NCI-H1694 (cell line): ENCODE results near the gene ZDHHC21.
"Not testable (repeated sequence)": the region's sequence is repeated elsewhere in the genome, so short reads cannot be mapped to it uniquely, and the experiment has no call there.

Source experiments
- DNase-seq: peaks from one replicate; lab custom pipeline; 2025; lab: John Stamatoyannopoulos, UW

ZDHHC21 gene

GRCh38 chr9:14682616-14683015 is 10.6 kb downstream of the ZDHHC21 start:
- not testable (repeated sequence) for DNase-seq

DNA sequence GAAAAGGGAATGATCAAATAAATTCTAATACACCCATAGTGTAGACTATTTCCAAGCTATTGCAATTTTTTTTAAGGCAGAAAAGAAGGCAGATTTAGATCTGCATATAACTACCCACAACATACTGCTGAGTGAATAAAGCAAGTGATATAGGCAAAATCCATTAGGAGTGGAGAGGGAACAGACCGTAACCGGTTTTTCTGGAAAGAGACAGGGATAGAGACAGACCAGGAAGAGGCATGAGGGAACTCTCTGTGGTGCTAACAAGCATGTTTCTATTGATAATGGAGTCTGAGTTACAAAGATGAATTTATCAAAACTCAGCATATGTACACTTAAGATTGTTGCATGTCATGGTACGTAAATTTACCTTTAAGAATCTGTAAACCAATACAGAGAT is 14.5 kb downstream of the ZDHHC21 start:
- DNase-seq: no peak

DNA sequence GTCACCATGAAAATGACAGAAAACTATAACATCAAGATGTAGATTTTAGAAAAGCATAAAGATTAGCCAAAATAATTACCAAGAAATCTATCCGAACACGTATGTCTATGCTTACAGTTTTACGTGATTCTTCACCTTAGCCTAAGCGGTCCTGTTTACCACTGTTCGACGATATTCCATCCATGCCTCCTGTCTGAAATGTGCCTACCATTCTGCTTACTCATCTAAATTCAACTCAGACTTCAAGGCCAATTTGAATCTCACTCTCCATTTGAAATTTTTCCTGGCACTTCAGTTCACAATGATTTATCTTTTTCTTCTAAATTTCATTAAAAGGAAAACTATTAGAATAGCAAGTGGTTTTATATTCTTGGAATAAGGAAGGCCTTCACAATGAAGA is 15.4 kb downstream of the ZDHHC21 start:
- no peak for DNase-seq

DNA sequence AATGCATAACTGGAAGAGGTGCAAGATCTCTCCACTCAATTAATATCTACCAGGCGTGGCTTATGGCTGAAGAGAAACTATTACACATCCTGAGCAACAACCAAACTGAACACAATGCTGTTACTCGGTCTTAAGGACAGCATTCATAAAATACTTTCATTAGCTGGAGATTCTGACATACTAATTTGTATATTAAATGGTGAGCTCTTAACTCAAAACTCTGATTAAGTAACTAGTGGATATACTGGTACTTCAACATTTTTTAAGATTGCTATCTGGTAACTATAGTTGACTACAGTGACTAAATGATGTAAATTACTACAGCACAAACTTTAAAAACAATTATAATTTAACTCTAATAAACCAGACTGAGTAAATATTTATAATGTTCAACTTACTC is 15.8 kb downstream of the ZDHHC21 start:
- no peak for DNase-seq

- DNase-seq: no peak
Observed at GRCh38 chr9:14674630-14675029, 18.6 kb downstream of the ZDHHC21 start.

GRCh38 chr9:14671377-14671776 is 21.9 kb downstream of the ZDHHC21 start:
- DNase-seq: no peak

- no peak for DNase-seq
Observed at GRCh38 chr9:14670718-14671117, 22.5 kb downstream of the ZDHHC21 start.

- not testable (repeated sequence) for DNase-seq
Observed at GRCh38 chr9:14664022-14664421, 29.2 kb downstream of the ZDHHC21 start.

GRCh38 chr9:14662060-14662453 is 31.2 kb downstream of the ZDHHC21 start:
- DNase-seq: no peak

DNA sequence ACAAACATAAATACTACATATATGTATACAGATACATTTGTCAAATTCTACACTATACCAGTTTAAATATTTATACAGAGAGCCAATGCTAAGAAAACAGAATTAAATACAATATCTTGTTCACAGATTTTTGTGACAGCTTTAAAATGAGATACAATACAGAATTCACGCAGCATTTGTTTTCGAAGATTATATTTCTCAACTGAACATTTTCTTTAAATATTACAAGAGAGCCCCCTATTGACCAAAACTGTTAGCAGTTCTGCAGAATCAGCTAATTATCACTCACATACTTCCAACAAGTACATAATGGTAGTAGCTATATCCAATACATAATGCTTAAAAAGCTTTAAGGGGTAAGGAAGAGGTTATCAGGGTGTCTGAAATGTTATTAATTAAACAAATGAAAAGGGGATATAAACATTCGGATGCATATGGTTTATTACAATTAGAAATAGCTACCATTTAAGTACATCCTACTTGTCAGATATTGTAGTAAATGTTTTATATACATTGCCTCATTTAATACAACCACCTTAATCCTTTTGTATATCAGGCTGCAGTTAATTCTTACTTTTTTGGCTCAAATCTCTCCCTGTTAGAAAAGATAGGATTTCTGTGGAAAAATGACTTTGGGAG is 31.7 kb downstream of the ZDHHC21 start:
- DNase-seq: peak; percentile 53

DNA sequence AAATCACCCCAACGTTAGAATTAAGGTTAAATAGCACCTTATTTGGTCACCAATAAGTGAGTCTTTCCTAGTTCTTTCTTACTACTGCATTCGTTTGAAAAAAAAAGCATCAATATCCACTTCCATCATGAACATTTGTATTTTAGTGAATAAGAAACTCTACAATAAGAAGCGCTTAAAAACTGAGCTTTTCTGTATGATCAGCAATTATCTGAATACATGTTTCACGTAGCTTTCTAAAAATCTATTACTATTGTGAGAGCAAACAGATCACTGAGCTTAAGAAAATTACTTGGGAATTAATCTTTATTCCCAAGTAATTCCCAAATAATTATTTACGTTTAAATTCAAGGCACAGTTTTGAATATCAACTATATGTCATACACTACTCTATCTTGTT is 32.5 kb downstream of the ZDHHC21 start:
- DNase-seq: no peak

- DNase-seq: no peak
Observed at GRCh38 chr9:14654932-14655331, 38.3 kb downstream of the ZDHHC21 start.

DNA sequence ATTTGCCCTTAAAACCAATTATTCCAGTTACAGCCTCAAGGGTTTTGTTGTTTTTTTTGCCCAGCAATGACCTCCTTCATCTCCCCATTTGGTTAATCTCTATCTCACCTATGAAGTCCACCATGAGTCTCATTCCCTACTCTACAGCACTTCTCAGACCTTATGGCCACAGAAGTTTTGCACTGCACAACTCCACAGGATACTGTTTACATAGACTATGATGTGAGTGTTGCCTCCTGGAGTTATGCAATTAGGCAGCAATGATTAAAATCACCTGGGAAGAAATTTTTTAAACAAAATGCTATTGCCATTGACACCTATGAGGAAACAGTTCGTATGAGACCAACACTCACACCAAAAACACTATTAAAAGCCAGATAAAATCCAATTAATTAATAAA is 39.7 kb downstream of the ZDHHC21 start:
- DNase-seq: no peak

DNA sequence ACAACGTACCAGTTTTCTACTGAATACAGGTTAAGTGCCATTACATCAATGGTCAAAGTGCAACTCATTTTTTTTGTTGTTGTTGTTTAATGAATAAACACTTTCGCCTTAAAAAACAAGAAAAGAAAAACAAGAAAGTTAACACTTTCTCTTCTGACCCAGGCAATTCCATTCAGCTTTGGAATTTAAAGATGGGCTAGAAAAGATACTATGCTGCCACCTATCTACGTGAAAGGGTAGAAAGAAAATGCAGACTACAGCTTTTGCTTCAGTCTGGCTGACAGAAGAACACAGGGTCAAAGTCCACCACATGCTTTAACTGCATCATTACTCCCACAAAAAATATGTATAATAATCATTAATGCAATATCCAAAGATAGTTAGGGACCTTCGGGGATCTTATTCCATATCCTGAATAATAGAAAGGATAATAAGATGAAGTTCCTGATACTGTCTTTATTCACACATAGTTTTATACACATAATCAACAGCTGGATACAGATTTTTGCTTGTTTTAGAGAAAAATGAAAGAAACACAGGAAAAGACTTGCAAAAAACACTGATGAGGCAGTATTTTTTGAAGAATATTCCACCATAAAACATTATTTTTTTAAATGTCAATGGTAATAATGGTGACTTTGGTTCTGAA is 40.4 kb downstream of the ZDHHC21 start:
- peak; percentile 27 for DNase-seq

DNA sequence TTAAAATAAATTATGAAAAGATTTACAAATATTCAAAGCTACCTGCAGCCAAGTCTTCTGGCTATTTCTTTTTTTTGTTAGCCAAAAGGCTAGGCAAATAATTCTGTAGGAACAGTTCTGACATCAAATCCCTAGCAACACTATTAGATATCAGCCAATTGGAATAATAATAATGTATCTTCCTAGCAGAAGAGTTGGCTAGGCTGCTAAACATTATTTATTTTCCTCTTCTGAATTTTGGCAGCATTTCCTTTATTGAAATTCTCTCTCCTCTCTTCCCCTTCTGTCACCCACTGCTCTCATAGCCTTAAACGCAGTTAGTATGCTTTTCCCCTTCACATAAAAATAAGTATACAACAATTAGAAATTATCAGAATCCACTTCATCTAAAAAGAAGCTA is 42.6 kb downstream of the ZDHHC21 start:
- DNase-seq: peak; percentile 26

DNA sequence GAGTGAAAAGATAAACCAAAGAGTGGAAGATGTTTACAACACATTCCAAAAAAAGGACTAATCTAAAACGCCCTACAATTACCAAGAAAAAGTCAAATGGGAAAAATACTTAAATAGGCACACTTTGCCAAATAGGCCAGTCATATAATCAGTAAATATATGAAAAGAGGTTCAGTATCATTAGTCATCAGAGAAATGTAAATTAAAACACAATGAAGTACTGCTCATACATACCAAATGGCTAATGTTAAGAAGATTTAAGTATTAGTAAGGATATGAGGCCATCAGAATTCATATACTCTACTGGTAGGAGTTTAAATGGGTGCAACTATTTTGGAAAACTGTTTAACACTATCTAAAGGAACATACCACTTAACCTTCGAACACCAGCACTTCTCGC is 47.6 kb downstream of the ZDHHC21 start:
- no peak for DNase-seq

DNA sequence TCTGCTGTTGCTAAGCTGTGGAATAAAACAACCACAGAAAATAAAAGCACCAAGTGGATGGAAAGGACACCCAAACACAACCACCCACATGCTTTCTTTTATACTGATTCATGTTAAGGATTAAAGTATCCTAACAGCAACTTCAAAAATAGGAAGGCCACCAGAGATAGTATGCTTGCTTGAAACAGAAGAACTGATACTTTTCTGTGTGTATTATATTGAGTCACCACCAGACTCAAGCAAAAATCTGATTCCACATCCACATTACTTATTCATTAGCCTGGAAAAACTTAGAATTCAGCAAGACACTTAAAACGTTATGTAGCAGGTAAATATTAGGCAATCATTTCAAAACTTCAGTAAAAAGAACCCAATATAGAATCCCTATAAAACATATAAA is 52.3 kb downstream of the ZDHHC21 start:
- no peak for DNase-seq

GRCh38 chr9:14640294-14640693 is 52.9 kb downstream of the ZDHHC21 start:
- no peak for DNase-seq

DNA sequence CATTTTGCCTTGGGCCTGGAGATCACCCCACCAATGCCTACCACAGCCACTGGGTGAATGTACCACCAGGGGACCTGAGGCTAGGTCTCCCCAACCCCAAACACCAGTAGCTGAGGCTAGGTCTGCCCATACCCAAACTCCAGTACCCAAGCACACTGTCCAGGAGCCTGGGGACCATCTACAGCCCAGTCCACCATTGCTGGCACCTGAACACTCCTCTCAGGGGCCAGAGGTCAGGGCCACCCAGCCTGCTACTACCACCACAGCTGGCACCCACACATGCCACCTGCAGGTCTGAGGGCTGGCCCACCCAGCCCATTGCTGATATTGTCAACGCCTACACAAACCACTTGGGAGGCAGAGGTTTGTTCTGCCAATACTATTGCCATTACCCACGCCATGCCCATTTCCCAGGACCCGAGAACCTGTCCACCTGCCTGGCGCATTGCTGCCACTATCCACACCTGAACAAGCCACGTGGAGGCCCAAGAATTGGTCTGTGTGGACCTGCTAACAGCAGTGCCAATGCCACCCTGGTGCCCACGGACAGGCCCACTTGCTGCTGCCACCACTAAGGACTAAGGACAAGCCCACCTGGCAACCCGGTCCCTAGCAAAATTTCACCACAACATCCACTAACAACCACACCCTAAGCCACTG is 59.2 kb downstream of the ZDHHC21 start:
- DNase-seq: no peak

DNA sequence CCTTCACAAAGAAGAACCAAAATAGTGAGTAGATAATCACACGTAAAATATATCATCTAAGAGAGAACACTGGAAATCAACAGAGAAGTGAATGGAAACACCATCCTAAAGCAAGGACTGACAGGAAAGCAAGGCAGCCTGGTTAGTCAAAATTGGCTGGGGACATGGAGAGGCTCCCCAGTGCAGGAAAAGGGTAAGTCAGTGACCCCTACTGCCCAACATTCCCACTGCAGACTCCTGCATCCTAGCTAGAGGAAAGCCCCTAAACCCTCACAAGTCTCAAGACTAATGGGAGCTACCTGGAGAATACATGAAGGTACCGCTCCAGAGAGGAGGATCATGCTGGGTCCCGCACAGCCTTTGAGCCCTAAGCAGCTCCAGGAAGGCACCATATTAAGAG is 60.1 kb downstream of the ZDHHC21 start:
- DNase-seq: no peak

GRCh38 chr9:14627513-14627912 is 65.7 kb downstream of the ZDHHC21 start:
- DNase-seq: no peak

DNA sequence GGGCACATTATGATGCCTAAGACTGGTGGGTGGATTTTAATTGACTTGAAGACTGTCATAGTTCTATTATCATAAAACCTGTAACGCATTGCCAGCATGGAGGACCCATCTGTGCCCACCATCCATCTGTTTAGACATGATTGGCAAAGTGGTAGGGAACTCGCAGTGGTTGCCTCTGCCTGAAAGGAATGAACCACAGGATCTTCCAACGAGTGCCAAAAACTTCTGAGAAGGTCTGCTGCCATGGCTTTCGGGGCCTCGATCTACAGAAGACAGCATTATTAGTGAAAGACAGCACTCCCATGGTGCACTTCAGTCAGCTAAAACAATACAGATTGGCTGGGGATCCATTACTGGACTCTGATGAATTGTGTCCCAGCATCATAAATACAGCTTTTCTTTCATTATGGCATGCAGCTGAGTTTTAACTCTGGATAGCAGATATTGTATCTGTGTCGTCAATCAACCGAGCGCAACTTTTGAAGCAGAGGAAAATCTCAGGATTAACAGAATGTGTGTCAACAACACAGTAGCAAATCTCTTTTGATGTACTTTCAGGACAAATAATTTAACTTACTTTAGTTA is 74.3 kb downstream of the ZDHHC21 start:
- DNase-seq: no peak
